ENCODE data around the gene GFI1B. TPM values are rescaled to one million over a fixed set of nuclear protein-coding genes. Genes with fewer than 3 reads are reported as not detected.

Gene GFI1B
- total RNA-seq, 1 donor from 2014 or later, result not detected

GRCh38 chr9:132969783-132970182, 8.7 kb upstream of the GFI1B start:
- H3K4me3 Mint-ChIP-seq, result no peak overlapping the region
- DNase-seq (ENCODE audit: low read depth, low spot score), result no peak
- no peak for TF ChIP-seq CTCF (conservative IDR thresholded peaks at IDR 0.05)
- H3K9me3 Mint-ChIP-seq, result peaks cover 2% of the 10 kb centered on the region
- H3K27ac Mint-ChIP-seq (ENCODE audit: unreplicated experiment), result no peak overlapping the region
- H3K36me3 Mint-ChIP-seq (ENCODE audit: low read depth), result no peaks in the 10 kb centered on the region
- H3K27me3 Mint-ChIP-seq (ENCODE audit: low read depth), result peaks cover 39% of the 10 kb centered on the region
- H3K4me1 Mint-ChIP-seq, result no peaks in the 10 kb centered on the region

GRCh38 chr9:132970324-132971062, 8.0 kb upstream of the GFI1B start:
- Mint-ChIP-seq H3K4me3 (no peak overlapping the region), H3K4me1 (no peaks in the 10 kb centered on the region), H3K36me3 (ENCODE audit: low read depth) (no peaks in the 10 kb centered on the region), H3K9me3 (peaks cover 2% of the 10 kb centered on the region), H3K27ac (ENCODE audit: unreplicated experiment) (no peak overlapping the region), H3K27me3 (ENCODE audit: low read depth) (peaks cover 44% of the 10 kb centered on the region)
- DNase-seq (ENCODE audit: low read depth, low spot score), result no peak
- no peak for TF ChIP-seq CTCF (conservative IDR thresholded peaks at IDR 0.05)

- Mint-ChIP-seq H3K36me3 (ENCODE audit: low read depth) (no peaks in the 10 kb centered on the region), H3K9me3 (peaks cover 2% of the 10 kb centered on the region), H3K27ac (ENCODE audit: unreplicated experiment) (no peak overlapping the region), H3K4me3 (no peak overlapping the region), H3K27me3 (ENCODE audit: low read depth) (peaks cover 53% of the 10 kb centered on the region), H3K4me1 (no peaks in the 10 kb centered on the region)
- TF ChIP-seq CTCF (conservative IDR thresholded peaks at IDR 0.05), result no peak
- DNase-seq (ENCODE audit: low read depth, low spot score), result no peak
These were observed 5.3 kb upstream of the GFI1B start for GRCh38 chr9:132973166-132973565.

- Mint-ChIP-seq H3K4me3 (no peak overlapping the region), H3K36me3 (ENCODE audit: low read depth) (no peaks in the 10 kb centered on the region), H3K9me3 (peaks cover 2% of the 10 kb centered on the region), H3K4me1 (no peaks in the 10 kb centered on the region), H3K27ac (ENCODE audit: unreplicated experiment) (no peak overlapping the region), H3K27me3 (ENCODE audit: low read depth) (peaks cover 58% of the 10 kb centered on the region)
- TF ChIP-seq CTCF (conservative IDR thresholded peaks at IDR 0.05), result no peak
- DNase-seq (ENCODE audit: low read depth, low spot score), result no peak
These were observed 4.8 kb upstream of the GFI1B start for GRCh38 chr9:132973713-132974112.

GRCh38 chr9:132975961-132976360, 2.5 kb upstream of the GFI1B start:
- H3K27me3 Mint-ChIP-seq (ENCODE audit: low read depth), result peaks cover 76% of the 10 kb centered on the region
- DNase-seq (ENCODE audit: low read depth, low spot score), result no peak
- no peak for TF ChIP-seq CTCF (conservative IDR thresholded peaks at IDR 0.05)
- no peak overlapping the region for H3K4me3 Mint-ChIP-seq
- H3K4me1 Mint-ChIP-seq, result no peaks in the 10 kb centered on the region
- H3K36me3 Mint-ChIP-seq (ENCODE audit: low read depth), result no peaks in the 10 kb centered on the region
- no peak overlapping the region for H3K27ac Mint-ChIP-seq (ENCODE audit: unreplicated experiment)
- H3K9me3 Mint-ChIP-seq, result peaks cover 2% of the 10 kb centered on the region
